ENCODE data around the gene DIAPH2.

DNA sequence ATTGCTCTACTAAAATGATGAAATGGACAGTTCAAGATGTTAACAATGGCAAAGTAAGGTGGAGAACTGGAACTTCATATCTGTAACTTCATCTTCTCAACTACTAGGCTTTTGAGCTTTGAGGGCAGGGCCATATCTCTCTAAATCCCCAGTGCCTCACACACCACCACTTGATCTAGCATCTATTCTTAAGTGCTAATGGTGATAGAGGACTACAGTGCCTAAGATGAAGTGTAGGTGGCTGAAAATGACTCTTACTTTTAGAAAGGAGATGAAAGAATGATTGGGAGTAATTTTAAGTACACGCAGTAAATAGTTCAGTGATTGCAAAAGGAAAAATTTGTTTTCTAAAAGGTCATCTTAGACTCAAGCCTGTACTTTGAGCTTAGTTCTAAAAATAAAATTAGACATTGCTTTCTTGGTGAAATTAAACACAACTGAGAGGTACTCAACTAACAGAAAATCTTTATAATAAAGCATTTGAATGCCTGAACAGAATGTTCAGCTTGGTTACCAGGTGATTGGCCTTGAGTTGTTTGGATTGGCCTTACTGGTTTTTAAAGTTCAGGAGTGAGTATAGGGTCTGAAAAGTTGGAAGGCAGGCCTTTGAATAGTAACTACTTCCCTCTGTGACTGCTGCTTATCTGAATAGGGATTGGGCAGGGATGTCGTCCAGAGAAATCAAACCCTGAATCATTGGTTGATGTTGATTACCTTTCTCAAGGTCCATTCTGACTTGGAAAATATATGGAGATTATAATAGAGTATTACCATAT lies 45.4 kb downstream of the DIAPH2 start:
- no peak for TF ChIP-seq FOXM1 (IDR thresholded peaks at IDR 0.05; ENCODE audit: borderline replicate concordance)
- TF ChIP-seq SP1 (IDR thresholded peaks at IDR 0.05): no peak
- no peak for TF ChIP-seq NFRKB (IDR thresholded peaks at IDR 0.05)
- no peak for TF ChIP-seq FOXA1 (IDR thresholded peaks at IDR 0.05)
- TF ChIP-seq PKNOX1 (IDR thresholded peaks at IDR 0.05): no peak
- TF ChIP-seq ARNT (IDR thresholded peaks at IDR 0.05): no peak
- TF ChIP-seq BHLHE40 (IDR thresholded peaks at IDR 0.05; ENCODE audit: borderline replicate concordance): no peak
- no peak for TF ChIP-seq ELF4 (IDR thresholded peaks at IDR 0.05)
